Measurements from ENCODE around the gene DHRS11. TPM values are rescaled to one million over a fixed set of nuclear protein-coding genes. Genes with fewer than 3 reads are reported as not detected.

DHRS11 gene
- total and polyA plus RNA-seq, 2 of the 8 experiments (the other 6 are each of a cell fraction or from before 2014, with no cell fraction given) = 29.5 to 63.3 TPM

- TF ChIP-seq CHD7 (IDR thresholded peaks at IDR 0.05; ENCODE audit: insufficient replicate concordance, low read length) = no peak
- no peak for TF ChIP-seq CEBPB (IDR thresholded peaks at IDR 0.05; ENCODE audit: low read depth, low read length)
- TF ChIP-seq BACH1 (IDR thresholded peaks at IDR 0.05; ENCODE audit: low read length) = peak; percentile 49; the same call in 1 of the 2 replicates
- TF ChIP-seq, protein P1, sequence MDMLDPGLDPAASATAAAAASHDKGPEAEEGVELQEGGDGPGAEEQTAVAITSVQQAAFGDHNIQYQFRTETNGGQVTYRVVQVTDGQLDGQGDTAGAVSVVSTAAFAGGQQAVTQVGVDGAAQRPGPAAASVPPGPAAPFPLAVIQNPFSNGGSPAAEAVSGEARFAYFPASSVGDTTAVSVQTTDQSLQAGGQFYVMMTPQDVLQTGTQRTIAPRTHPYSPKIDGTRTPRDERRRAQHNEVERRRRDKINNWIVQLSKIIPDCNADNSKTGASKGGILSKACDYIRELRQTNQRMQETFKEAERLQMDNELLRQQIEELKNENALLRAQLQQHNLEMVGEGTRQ (IDR thresholded peaks at IDR 0.05; ENCODE audit: low read length) = peak; percentile 73
- no peak for TF ChIP-seq ATF3 (IDR thresholded peaks at IDR 0.05; ENCODE audit: insufficient read depth, low read depth, low read length)
- TF ChIP-seq CREB1 (IDR thresholded peaks at IDR 0.05) = peak; percentile 72
- no peak for TF ChIP-seq BCL11A (IDR thresholded peaks at IDR 0.05; ENCODE audit: low read depth in 2 of 2, low read length in 2 of 2)
- peak; percentile 68 for TF ChIP-seq MAX (IDR thresholded peaks at IDR 0.05)
These were observed 9.8 kb downstream of the DHRS11 start, which contains the start of gene MRM1 (continued) for GRCh38 chr17:36601303-36602029.
